Neural cell (in vitro differentiated cells): ENCODE data around the gene KLC1. TPM values are rescaled to one million over a fixed set of nuclear protein-coding genes. Genes with fewer than 3 reads are reported as not detected.

Experiments used
- H2AFZ ChIP-seq: fragments of 200-600, 300-800 bp; sonication (generic), shearing (Covaris generic); 2 replicates; pipeline ENCODE4 v1.6.0; 2014; ENCODE audit warnings: low read depth, mild to moderate bottlenecking, antibody characterized with exemption, low read length, moderate library complexity
- H3F3A ChIP-seq: fragments of 200-600 bp; shearing (Covaris generic); 2 replicates; pipeline ENCODE4 v1.6.1; 2016; ENCODE audit warnings: mild to moderate bottlenecking, moderate library complexity, mixed read lengths, antibody characterized with exemption, low read length; ENCODE audit not compliant: insufficient read depth, poor library complexity, severe bottlenecking
- H3K27ac ChIP-seq: fragments of 200-600, 300-800 bp; sonication (generic), shearing (Covaris generic); 2 replicates; pipeline ENCODE4 v1.5.1; 2014; ENCODE audit warnings: mild to moderate bottlenecking, low read length, moderate library complexity
- H3K27me3 ChIP-seq: fragments of 300-800, 200-600 bp; sonication (generic), shearing (Covaris generic); 2 replicates; pipeline ENCODE4 v1.6.0; 2014; ENCODE audit warnings: mild to moderate bottlenecking, low read depth, low read length, moderate library complexity; ENCODE audit not compliant: insufficient read depth
- H3K36me3 ChIP-seq: fragments of 300-800, 200-600 bp; sonication (generic), shearing (Covaris generic); 2 replicates; pipeline ENCODE4 v1.5.1; 2014; ENCODE audit warnings: mild to moderate bottlenecking, antibody characterized with exemption, low read length, moderate library complexity; ENCODE audit not compliant: insufficient read depth
- H3K4me2 ChIP-seq: fragments of 300-800, 200-600 bp; sonication (generic), shearing (Covaris generic); 2 replicates; pipeline ENCODE4 v1.6.0; 2014; ENCODE audit warnings: mild to moderate bottlenecking, low read length
- H3K4me3 ChIP-seq: fragments of 300-800, 200-600 bp; sonication (generic), shearing (Covaris generic); 2 replicates; pipeline ENCODE4 v1.5.1; 2014; ENCODE audit warnings: mild to moderate bottlenecking, low read length, moderate library complexity
- H3K79me2 ChIP-seq: fragments of 200-600 bp; shearing (Covaris generic); replicated peaks from 2 replicates; pipeline ENCODE4 v1.6.0; 2014; ENCODE audit warnings: mild to moderate bottlenecking, low read length, moderate library complexity; ENCODE audit not compliant: insufficient read depth
- H3K9ac ChIP-seq: fragments of 300-800, 200-600 bp; sonication (generic), shearing (Covaris generic); 2 replicates; pipeline ENCODE4 v1.6.1; 2016; ENCODE audit warnings: mild to moderate bottlenecking, low read length, mixed read lengths
- H3K9me2 ChIP-seq: fragments of 200-600 bp; shearing (Covaris generic); 2 replicates; pipeline ENCODE4 v1.6.1; 2016; ENCODE audit warnings: mild to moderate bottlenecking, low read length, mixed read lengths; ENCODE audit not compliant: insufficient read depth
- H3K9me3 ChIP-seq: fragments of 200-600, 300-800 bp; sonication (generic), shearing (Covaris generic); 2 replicates; pipeline ENCODE4 v1.6.1; 2016; ENCODE audit warnings: mild to moderate bottlenecking, mixed run types, low read length, moderate library complexity, mixed read lengths
- H4K20me1 ChIP-seq: fragments of 200-600 bp; shearing (Covaris generic); 2 replicates; pipeline ENCODE4 v1.6.1; 2016; ENCODE audit warnings: mild to moderate bottlenecking, mixed run types; ENCODE audit not compliant: insufficient read depth
- EP300 ChIP-seq: fragments of 450-650 bp; conservative IDR thresholded peaks from 2 replicates; pipeline ENCODE4 v1.6.1; 2014; ENCODE audit warnings: antibody characterized with exemption, mild to moderate bottlenecking, moderate library complexity; ENCODE audit not compliant: poor library complexity, severe bottlenecking
- EZH2 ChIP-seq: fragments of 200-600, 300-800 bp; shearing (Covaris generic), sonication (generic); IDR thresholded peaks from 2 replicates; pipeline ENCODE4 v1.6.1; 2014; ENCODE audit warnings: antibody characterized with exemption, low read length, borderline replicate concordance, mild to moderate bottlenecking; ENCODE audit not compliant: insufficient read depth, poor library complexity, severe bottlenecking
- MXI1 ChIP-seq: fragments of 450-650 bp; conservative IDR thresholded peaks from 2 replicates; pipeline ENCODE4 v1.6.1; 2014; ENCODE audit warnings: antibody characterized with exemption, mild to moderate bottlenecking; ENCODE audit not compliant: poor library complexity, severe bottlenecking
- POLR2AphosphoS5 ChIP-seq: IDR thresholded peaks from 2 replicates; pipeline ENCODE4 v1.6.1; 2012
- RAD21 ChIP-seq: fragments of 450-650 bp; conservative IDR thresholded peaks from 2 replicates; pipeline ENCODE4 v1.6.1; 2014; ENCODE audit warnings: antibody characterized with exemption, mild to moderate bottlenecking, moderate library complexity
- REST ChIP-seq: IDR thresholded peaks from 2 replicates; pipeline ENCODE4 v1.6.1; 2012; ENCODE audit warnings: borderline replicate concordance
- SMC3 ChIP-seq: fragments of 450-650 bp; conservative IDR thresholded peaks from 2 replicates; pipeline ENCODE4 v1.6.1; 2014; ENCODE audit warnings: antibody characterized with exemption, mild to moderate bottlenecking, moderate library complexity; ENCODE audit not compliant: poor library complexity
- TAF1 ChIP-seq: IDR thresholded peaks from 2 replicates; pipeline ENCODE4 v1.6.1; 2012; ENCODE audit warnings: low read depth
- polyA plus RNA-seq: library from polyadenylated mRNA; depleted of rRNA; stranded (reverse); fragments of >200 nt; gene quantifications from 2 replicates; pipeline ENCODE4 v1.2.3, GENCODE V29; 2014
- TF ChIP-seq, protein P1 (sequence below): fragments of 450-650 bp; IDR thresholded peaks from 2 replicates; pipeline ENCODE4 v1.5.1; 2014; ENCODE audit warnings: antibody characterized with exemption, mild to moderate bottlenecking, moderate library complexity; ENCODE audit not compliant: poor library complexity, severe bottlenecking

Gene KLC1
- polyA plus RNA-seq, 1 donor from 2014 or later = 1,272 TPM

DNA sequence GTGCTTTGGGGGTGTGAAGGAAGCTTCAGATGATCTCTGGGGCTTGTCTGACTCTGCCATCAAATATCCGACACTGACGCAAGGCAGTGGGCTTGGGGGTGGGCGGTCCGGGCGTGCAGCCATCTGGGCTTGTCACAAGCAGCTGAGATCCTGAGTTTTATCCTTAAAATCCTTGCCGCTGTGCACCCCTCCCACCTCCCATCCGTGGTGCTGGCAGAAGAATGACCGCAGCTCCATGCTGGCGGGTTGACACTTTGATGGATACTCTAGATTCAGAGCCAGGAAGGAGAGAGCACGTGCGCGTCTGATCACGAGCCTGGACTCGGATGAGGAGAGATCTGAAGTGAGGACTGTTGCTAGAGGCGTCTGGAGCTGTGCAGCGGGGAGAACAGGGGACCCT, 89.6 kb downstream of the KLC1 start:
- no peak for TF ChIP-seq TAF1
- no peak for TF ChIP-seq EP300
- TF ChIP-seq, protein P1, sequence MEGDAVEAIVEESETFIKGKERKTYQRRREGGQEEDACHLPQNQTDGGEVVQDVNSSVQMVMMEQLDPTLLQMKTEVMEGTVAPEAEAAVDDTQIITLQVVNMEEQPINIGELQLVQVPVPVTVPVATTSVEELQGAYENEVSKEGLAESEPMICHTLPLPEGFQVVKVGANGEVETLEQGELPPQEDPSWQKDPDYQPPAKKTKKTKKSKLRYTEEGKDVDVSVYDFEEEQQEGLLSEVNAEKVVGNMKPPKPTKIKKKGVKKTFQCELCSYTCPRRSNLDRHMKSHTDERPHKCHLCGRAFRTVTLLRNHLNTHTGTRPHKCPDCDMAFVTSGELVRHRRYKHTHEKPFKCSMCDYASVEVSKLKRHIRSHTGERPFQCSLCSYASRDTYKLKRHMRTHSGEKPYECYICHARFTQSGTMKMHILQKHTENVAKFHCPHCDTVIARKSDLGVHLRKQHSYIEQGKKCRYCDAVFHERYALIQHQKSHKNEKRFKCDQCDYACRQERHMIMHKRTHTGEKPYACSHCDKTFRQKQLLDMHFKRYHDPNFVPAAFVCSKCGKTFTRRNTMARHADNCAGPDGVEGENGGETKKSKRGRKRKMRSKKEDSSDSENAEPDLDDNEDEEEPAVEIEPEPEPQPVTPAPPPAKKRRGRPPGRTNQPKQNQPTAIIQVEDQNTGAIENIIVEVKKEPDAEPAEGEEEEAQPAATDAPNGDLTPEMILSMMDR = no peak
- TF ChIP-seq MXI1 = no peak
- no peak for TF ChIP-seq REST
- TF ChIP-seq RAD21 = no peak
- Histone ChIP-seq H3K9ac (no peak overlapping the region), H2AFZ (no peak overlapping the region), H3K79me2 (peaks cover 55% of the 10 kb centered on the region), H3K36me3 (no peaks in the 10 kb centered on the region), H3K27me3 (no peaks in the 10 kb centered on the region), H3K4me2 (no peak overlapping the region), H3K9me3 (no peaks in the 10 kb centered on the region), H4K20me1 (peaks cover 5% of the 10 kb centered on the region), H3K9me2 (no peaks in the 10 kb centered on the region), H3F3A (no peaks in the 10 kb centered on the region), H3K4me3 (no peak overlapping the region), H3K27ac (no peak overlapping the region)

DNA sequence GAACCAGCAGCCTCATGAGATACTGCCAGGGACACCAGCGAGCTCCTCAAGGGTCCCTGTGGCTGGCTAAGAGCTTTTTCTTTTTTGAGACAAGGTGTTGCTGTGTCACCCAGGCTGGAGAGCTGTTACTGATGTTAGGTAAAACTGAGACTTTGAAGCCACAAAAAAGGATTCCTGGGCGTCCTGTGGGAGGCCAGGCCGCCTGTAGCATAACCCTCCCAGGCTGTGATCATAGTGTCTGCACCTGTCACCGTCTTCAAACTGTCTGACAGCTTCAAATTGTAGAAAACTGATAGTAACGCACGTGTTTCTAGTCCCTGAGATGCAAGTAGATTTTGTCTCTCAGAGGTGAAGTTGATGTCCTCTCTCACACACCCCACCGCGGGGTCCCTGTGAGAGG, 90.7 kb downstream of the KLC1 start:
- Histone ChIP-seq H3K9me2 (no peaks in the 10 kb centered on the region), H2AFZ (no peak overlapping the region), H3K9ac (peak overlapping the region; percentile 5), H3K27ac (no peak overlapping the region), H3K4me3 (peak overlapping the region; percentile 23), H3K4me2 (no peak overlapping the region), H3K36me3 (no peaks in the 10 kb centered on the region), H3F3A (no peaks in the 10 kb centered on the region), H3K79me2 (peaks cover 50% of the 10 kb centered on the region), H3K9me3 (no peaks in the 10 kb centered on the region), H4K20me1 (peaks cover 5% of the 10 kb centered on the region), H3K27me3 (no peaks in the 10 kb centered on the region)
- TF ChIP-seq POLR2AphosphoS5 = no peak
- TF ChIP-seq RAD21 = no peak
- no peak for TF ChIP-seq REST
- no peak for TF ChIP-seq EP300
- TF ChIP-seq, protein P1 = no peak
- TF ChIP-seq MXI1 = no peak
- no peak for TF ChIP-seq TAF1
- no peak for TF ChIP-seq SMC3
- TF ChIP-seq EZH2 = no peak
